AG09319 (cell line): Measurements from ENCODE around the gene ST7.

Source experiments
- DNase-seq: peaks from one replicate; pipeline ENCODE4 v3.0.0-alpha.2; 2010; ENCODE audit warnings: low read depth; ENCODE audit errors: extremely low read depth
- CTCF ChIP-seq: IDR thresholded peaks from 2 replicates; pipeline ENCODE4 v1.5.1; 2011; ENCODE audit warnings: low read depth, mild to moderate bottlenecking, inconsistent platforms, low read length, moderate library complexity

Gene ST7

GRCh38 chr7:117084286-117084685 lies 131.0 kb downstream of the ST7 start:
- TF ChIP-seq CTCF: no peak
- no peak for DNase-seq

GRCh38 chr7:117085275-117085674 lies 132.0 kb downstream of the ST7 start:
- TF ChIP-seq CTCF: no peak
- DNase-seq: no peak

GRCh38 chr7:117085769-117086463 lies 132.6 kb downstream of the ST7 start:
- no peak for DNase-seq
- TF ChIP-seq CTCF: no peak

- DNase-seq: no peak
- no peak for TF ChIP-seq CTCF
Observed at GRCh38 chr7:117086788-117087187, 133.5 kb downstream of the ST7 start.

- no peak for DNase-seq
- no peak for TF ChIP-seq CTCF
Observed at GRCh38 chr7:117087639-117088396, 134.5 kb downstream of the ST7 start.

- TF ChIP-seq CTCF: no peak
- no peak for DNase-seq
Observed at GRCh38 chr7:117088623-117089194, 135.4 kb downstream of the ST7 start.

- no peak for TF ChIP-seq CTCF
- DNase-seq: no peak
Observed at GRCh38 chr7:117090791-117091190, 137.5 kb downstream of the ST7 start.
